Neural progenitor cell (in vitro differentiated cells): ENCODE measurements around the gene TVP23A. TPM values are rescaled to one million over a fixed set of nuclear protein-coding genes. Genes with fewer than 3 reads are reported as not detected.

Source experiments
- DNase-seq: peaks from one replicate; pipeline ENCODE4 v3.0.0-alpha.2; 2016; ENCODE audit warnings: low spot score
- H2AFZ ChIP-seq: fragments of 200-600 bp; sonication (generic); replicated peaks from 2 replicates; pipeline ENCODE4 v1.6.1; 2016; ENCODE audit warnings: antibody characterized with exemption
- H3F3A ChIP-seq: fragments of 200-600 bp; sonication (generic); 2 replicates; pipeline ENCODE4 v1.6.1; 2016; ENCODE audit warnings: antibody characterized with exemption, low read depth
- H3K27ac ChIP-seq: fragments of 200-600 bp; sonication (generic); 2 replicates; pipeline ENCODE4 v1.5.1; 2016; ENCODE audit warnings: mild to moderate bottlenecking
- H3K27me3 ChIP-seq: fragments of 200-600 bp; sonication (generic); 2 replicates; pipeline ENCODE4 v1.6.1; 2016; ENCODE audit warnings: mild to moderate bottlenecking, moderate library complexity
- H3K36me3 ChIP-seq: fragments of 200-600 bp; sonication (generic); 2 replicates; pipeline ENCODE4 v1.5.1; 2016
- H3K4me1 ChIP-seq: fragments of 200-600 bp; sonication (generic); 2 replicates; pipeline ENCODE4 v1.6.1; 2016; ENCODE audit warnings: mixed run types
- H3K4me2 ChIP-seq: fragments of 200-600 bp; sonication (generic); 2 replicates; pipeline ENCODE4 v1.6.1; 2016
- H3K4me3 ChIP-seq: fragments of 200-600 bp; sonication (generic); 2 replicates; pipeline ENCODE4 v1.5.1; 2016
- H3K79me2 ChIP-seq: fragments of 200-600 bp; sonication (generic); 2 replicates; pipeline ENCODE4 v1.6.1; 2016; ENCODE audit warnings: low read depth
- H3K9ac ChIP-seq: fragments of 200-600 bp; sonication (generic); 2 replicates; pipeline ENCODE4 v1.6.1; 2016
- H3K9me3 ChIP-seq: fragments of 200-600 bp; sonication (generic); 2 replicates; pipeline ENCODE4 v1.5.1; 2016; ENCODE audit warnings: low read depth
- H4K20me1 ChIP-seq: fragments of 200-600 bp; sonication (generic); 2 replicates; pipeline ENCODE4 v1.6.1; 2016; ENCODE audit warnings: low read depth
- H3K27ac Mint-ChIP-seq: 3 replicates; pipeline ENCODE4 v1.8.0; 2021; ENCODE audit warnings: mixed read lengths
- H3K27me3 Mint-ChIP-seq: 2 replicates; pipeline ENCODE4 v1.8.0; 2022; ENCODE audit warnings: low read depth, mild to moderate bottlenecking, inconsistent platforms, moderate library complexity, mixed read lengths; ENCODE audit not compliant: insufficient read depth
- H3K36me3 Mint-ChIP-seq: 3 replicates; pipeline ENCODE4 v1.8.0; 2021; ENCODE audit warnings: mixed read lengths
- H3K4me1 Mint-ChIP-seq: 3 replicates; pipeline ENCODE4 v1.8.0; 2021; ENCODE audit warnings: mixed read lengths
- H3K4me3 Mint-ChIP-seq: 3 replicates; pipeline ENCODE4 v1.8.0; 2021; ENCODE audit warnings: mild to moderate bottlenecking, moderate library complexity, mixed read lengths
- H3K9me3 Mint-ChIP-seq: 3 replicates; pipeline ENCODE4 v1.8.0; 2020; ENCODE audit warnings: mixed read lengths
- CTCF ChIP-seq: fragments of 200-600 bp; sonication (generic); IDR thresholded peaks from 2 replicates; pipeline ENCODE4 v1.5.1; 2017; ENCODE audit warnings: antibody characterized with exemption, mild to moderate bottlenecking
- EZH2 ChIP-seq: fragments of 200-600 bp; sonication (generic); IDR thresholded peaks from 2 replicates; pipeline ENCODE4 v1.6.1; 2017; ENCODE audit warnings: antibody characterized with exemption, mild to moderate bottlenecking, moderate library complexity
- EZH2phosphoT487 ChIP-seq: fragments of 200-600 bp; sonication (generic); IDR thresholded peaks from 2 replicates; pipeline ENCODE4 v1.6.1; 2017; ENCODE audit warnings: antibody characterized with exemption
- total RNA-seq: library from RNA; depleted of rRNA; stranded (reverse); fragments of >200 nt; gene quantifications from 2 replicates; pipeline ENCODE4 v1.2.3, GENCODE V29; 2015; ENCODE audit warnings: low replicate concordance

TVP23A gene
- total RNA-seq, 1 donor from 2014 or later, result 3.5 TPM

- Mint-ChIP-seq H3K27me3 (peaks cover 3% of the 10 kb centered on the region), H3K36me3 (peaks cover 11% of the 10 kb centered on the region), H3K4me3 (no peak overlapping the region), H3K27ac (no peak overlapping the region), H3K4me1 (peaks cover 3% of the 10 kb centered on the region), H3K9me3 (no peaks in the 10 kb centered on the region)
- Histone ChIP-seq H3K4me1 (no peaks in the 10 kb centered on the region), H4K20me1 (no peaks in the 10 kb centered on the region), H3K4me3 (no peak overlapping the region), H3F3A (no peaks in the 10 kb centered on the region), H3K36me3 (no peaks in the 10 kb centered on the region), H3K27ac (no peak overlapping the region), H3K9me3 (no peaks in the 10 kb centered on the region), H2AFZ (no peak overlapping the region), H3K27me3 (no peaks in the 10 kb centered on the region), H3K79me2 (no peaks in the 10 kb centered on the region), H3K4me2 (no peak overlapping the region), H3K9ac (no peak overlapping the region)
- no peak for TF ChIP-seq EZH2phosphoT487
- TF ChIP-seq CTCF, result no peak
- TF ChIP-seq EZH2, result no peak
- no peak for DNase-seq
Observed at GRCh38 chr16:10754941-10755340, 63.7 kb downstream of the TVP23A start.

GRCh38 chr16:10753670-10754069, 64.9 kb downstream of the TVP23A start:
- no peak overlapping the region for H3K27ac Mint-ChIP-seq
- Histone ChIP-seq H3K36me3 (no peaks in the 10 kb centered on the region), H3K4me3 (no peak overlapping the region), H3K27ac (no peak overlapping the region), H3K79me2 (no peaks in the 10 kb centered on the region), H3K4me2 (no peak overlapping the region), H3K4me1 (no peaks in the 10 kb centered on the region), H3K27me3 (no peaks in the 10 kb centered on the region), H3K9ac (no peak overlapping the region), H3F3A (no peaks in the 10 kb centered on the region), H2AFZ (no peak overlapping the region), H3K9me3 (no peaks in the 10 kb centered on the region), H4K20me1 (no peaks in the 10 kb centered on the region)
- H3K4me1 Mint-ChIP-seq, result peaks cover 3% of the 10 kb centered on the region
- peaks cover 13% of the 10 kb centered on the region for H3K36me3 Mint-ChIP-seq
- H3K9me3 Mint-ChIP-seq, result no peaks in the 10 kb centered on the region
- no peak for TF ChIP-seq EZH2
- no peak for TF ChIP-seq CTCF
- TF ChIP-seq EZH2phosphoT487, result no peak
- H3K4me3 Mint-ChIP-seq, result no peak overlapping the region
- H3K27me3 Mint-ChIP-seq, result peaks cover 3% of the 10 kb centered on the region
- no peak for DNase-seq

GRCh38 chr16:10752843-10753523, 65.6 kb downstream of the TVP23A start:
- H3K4me1 Mint-ChIP-seq, result peaks cover 3% of the 10 kb centered on the region

More at GRCh38 chr16:10752843-10753523, 65.6 kb downstream of the TVP23A start:
- no peak overlapping the region for H3K27ac ChIP-seq
- peaks cover 3% of the 10 kb centered on the region for H3K27me3 Mint-ChIP-seq
- no peak for TF ChIP-seq CTCF
- no peak for TF ChIP-seq EZH2
- TF ChIP-seq EZH2phosphoT487, result no peak
- H4K20me1 ChIP-seq, result no peaks in the 10 kb centered on the region
- no peak overlapping the region for H3K4me2 ChIP-seq
- H3K27me3 ChIP-seq, result no peaks in the 10 kb centered on the region
- no peaks in the 10 kb centered on the region for H3F3A ChIP-seq
- no peak overlapping the region for H3K27ac Mint-ChIP-seq
- H3K9ac ChIP-seq, result no peak overlapping the region
- no peaks in the 10 kb centered on the region for H3K4me1 ChIP-seq
- no peak overlapping the region for H3K4me3 Mint-ChIP-seq
- no peaks in the 10 kb centered on the region for H3K79me2 ChIP-seq
- H2AFZ ChIP-seq, result no peak overlapping the region
- no peaks in the 10 kb centered on the region for H3K9me3 ChIP-seq
- H3K36me3 ChIP-seq, result no peaks in the 10 kb centered on the region
- DNase-seq, result no peak
- no peak overlapping the region for H3K4me3 ChIP-seq
- peaks cover 13% of the 10 kb centered on the region for H3K36me3 Mint-ChIP-seq
- H3K9me3 Mint-ChIP-seq, result no peaks in the 10 kb centered on the region
